ENCODE measurements around the gene SLC34A1.

GRCh38 chr5:177373806-177374205 is 10.4 kb upstream of the SLC34A1 start:
- TF ChIP-seq, protein P1, sequence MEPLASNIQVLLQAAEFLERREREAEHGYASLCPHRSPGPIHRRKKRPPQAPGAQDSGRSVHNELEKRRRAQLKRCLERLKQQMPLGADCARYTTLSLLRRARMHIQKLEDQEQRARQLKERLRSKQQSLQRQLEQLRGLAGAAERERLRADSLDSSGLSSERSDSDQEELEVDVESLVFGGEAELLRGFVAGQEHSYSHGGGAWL (CRISPR knock-in tag; IDR thresholded peaks at IDR 0.05) = no peak
- no peak for TF ChIP-seq ZSCAN12 (CRISPR knock-in tag; IDR thresholded peaks at IDR 0.05)
- 0 out of 2 replicates have a peak, but pooled peaks have one; percentile 14 for TF ChIP-seq POLR2G (IDR thresholded peaks at IDR 0.05; ENCODE audit: low read depth, low read length)
- TF ChIP-seq ZNF558 (CRISPR knock-in tag; IDR thresholded peaks at IDR 0.05; ENCODE audit: borderline replicate concordance) = no peak
- no peak for TF ChIP-seq POLR2A (IDR thresholded peaks at IDR 0.05; ENCODE audit: insufficient read depth in 1 of 2, low read depth in 2 of 2, low read length in 2 of 2)
- TF ChIP-seq CREB1 (IDR thresholded peaks at IDR 0.05) = no peak
- TF ChIP-seq CREB1 (CRISPR knock-in tag; IDR thresholded peaks at IDR 0.05) = no peak
- no peak for TF ChIP-seq EP300 (IDR thresholded peaks at IDR 0.05; ENCODE audit: low read depth in 2 of 2, low read length in 2 of 2)
- no peak for TF ChIP-seq EP300 (CRISPR knock-in tag; IDR thresholded peaks at IDR 0.05; ENCODE audit: borderline replicate concordance)
- no peak for TF ChIP-seq ZNF768 (CRISPR knock-in tag; IDR thresholded peaks at IDR 0.05)
- no peak for TF ChIP-seq MXD4 (CRISPR knock-in tag; IDR thresholded peaks at IDR 0.05)
